ENCODE results near the gene ZNF562.

DNA sequence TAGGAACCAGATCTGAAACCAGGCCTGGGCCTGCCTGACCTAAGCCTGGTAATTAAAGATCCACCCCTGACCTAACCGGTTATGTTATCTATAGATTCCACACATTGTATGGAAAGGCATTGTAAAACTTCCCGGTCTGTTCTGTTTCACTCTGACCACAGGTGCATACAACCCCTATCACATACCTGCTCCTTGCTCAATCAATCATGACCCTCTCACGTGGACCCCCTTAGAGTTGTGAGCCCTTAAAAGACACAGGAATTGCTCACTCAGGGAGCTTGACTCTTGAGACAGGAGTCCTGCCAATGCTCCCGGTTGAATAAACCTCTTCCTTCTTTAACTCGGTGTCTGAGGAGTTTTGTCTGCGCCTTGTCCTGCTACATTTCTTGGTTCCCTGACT is 27.3 kb upstream of the ZNF562 start:
- TF ChIP-seq, protein P1, sequence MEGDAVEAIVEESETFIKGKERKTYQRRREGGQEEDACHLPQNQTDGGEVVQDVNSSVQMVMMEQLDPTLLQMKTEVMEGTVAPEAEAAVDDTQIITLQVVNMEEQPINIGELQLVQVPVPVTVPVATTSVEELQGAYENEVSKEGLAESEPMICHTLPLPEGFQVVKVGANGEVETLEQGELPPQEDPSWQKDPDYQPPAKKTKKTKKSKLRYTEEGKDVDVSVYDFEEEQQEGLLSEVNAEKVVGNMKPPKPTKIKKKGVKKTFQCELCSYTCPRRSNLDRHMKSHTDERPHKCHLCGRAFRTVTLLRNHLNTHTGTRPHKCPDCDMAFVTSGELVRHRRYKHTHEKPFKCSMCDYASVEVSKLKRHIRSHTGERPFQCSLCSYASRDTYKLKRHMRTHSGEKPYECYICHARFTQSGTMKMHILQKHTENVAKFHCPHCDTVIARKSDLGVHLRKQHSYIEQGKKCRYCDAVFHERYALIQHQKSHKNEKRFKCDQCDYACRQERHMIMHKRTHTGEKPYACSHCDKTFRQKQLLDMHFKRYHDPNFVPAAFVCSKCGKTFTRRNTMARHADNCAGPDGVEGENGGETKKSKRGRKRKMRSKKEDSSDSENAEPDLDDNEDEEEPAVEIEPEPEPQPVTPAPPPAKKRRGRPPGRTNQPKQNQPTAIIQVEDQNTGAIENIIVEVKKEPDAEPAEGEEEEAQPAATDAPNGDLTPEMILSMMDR (IDR thresholded peaks at IDR 0.05) = no peak
- no peak for TF ChIP-seq POLR2A (IDR thresholded peaks at IDR 0.05)
